Liver (tissue), 9 donors: ENCODE measurements around the gene CDH9. TPM values are rescaled to one million over a fixed set of nuclear protein-coding genes. Genes with fewer than 3 reads are reported as not detected.
"Not testable (repeated sequence)": the region's sequence is repeated elsewhere in the genome, so short reads cannot be mapped to it uniquely, and the experiment has no call there.

Experiments
- DNase-seq: peaks from one replicate; pipeline ENCODE4 v3.0.0-alpha.2; 2017; ENCODE audit warnings: low spot score
- H3K27ac ChIP-seq, 2 donors: one replicate each; pipeline ENCODE4 v1.7.0; 2013; ENCODE audit warnings: inconsistent platforms in 2 of 2, low read length in 2 of 2, control low read depth in 1 of 2, low read depth in 1 of 2, mild to moderate bottlenecking in 1 of 2
- H3K27me3 ChIP-seq, 4 donors: one replicate each; pipeline versions ENCODE4 v1.6.1 to v1.7.0; 2013; ENCODE audit warnings: low read length in 3 of 4, inconsistent platforms in 1 of 4, mild to moderate bottlenecking in 1 of 4, moderate library complexity in 1 of 4; ENCODE audit not compliant: control insufficient read depth in 4 of 4, insufficient read depth in 4 of 4
- H3K36me3 ChIP-seq, 4 donors: one replicate each; pipeline versions ENCODE4 v1.6.1 to v1.7.0; 2013; ENCODE audit warnings: low read length in 3 of 4, mild to moderate bottlenecking in 3 of 4, low read depth in 1 of 4, moderate library complexity in 1 of 4; ENCODE audit not compliant: control insufficient read depth in 4 of 4, insufficient read depth in 3 of 4
- H3K4me1 ChIP-seq, 4 donors: one replicate each; pipeline versions ENCODE4 v1.6.1 to v1.7.0; 2013; ENCODE audit warnings: low read length in 3 of 4, mild to moderate bottlenecking in 3 of 4, moderate library complexity in 1 of 4; ENCODE audit not compliant: control insufficient read depth in 4 of 4, insufficient read depth in 4 of 4
- H3K4me3 ChIP-seq, 3 donors: one replicate each; pipeline versions ENCODE4 v1.6.1 to v1.7.0; 2013; ENCODE audit warnings: low read length in 3 of 3, control low read depth in 1 of 3, low read depth in 1 of 3, mild to moderate bottlenecking in 1 of 3
- H3K9ac ChIP-seq, 2 donors: one replicate each; pipeline ENCODE4 v1.7.0; 2013; ENCODE audit warnings: low read length in 2 of 2, mild to moderate bottlenecking in 2 of 2, moderate library complexity in 2 of 2, control low read depth in 1 of 2, low read depth in 1 of 2
- H3K9me3 ChIP-seq, 4 donors: one replicate each; pipeline versions ENCODE4 v1.6.1 to v1.7.0; 2013; ENCODE audit warnings: low read length in 3 of 4; ENCODE audit not compliant: control insufficient read depth in 4 of 4
- EGR1 ChIP-seq, 2 donors: IDR thresholded peaks; 2 replicates each; pipeline ENCODE4 v1.6.1; 2016 to 2018; ENCODE audit warnings: antibody characterized with exemption in 2 of 2, low read depth in 2 of 2
- FOXA2 ChIP-seq: IDR thresholded peaks from 2 replicates; pipeline ENCODE4 v1.6.1; 2016; ENCODE audit warnings: antibody characterized with exemption
- GABPA ChIP-seq, 2 donors: IDR thresholded peaks in 1 of 2; conservative IDR thresholded peaks in 1 of 2; 2 replicates each; pipeline ENCODE4 v1.6.1; 2016; ENCODE audit warnings: antibody characterized with exemption in 2 of 2, mild to moderate bottlenecking in 1 of 2, moderate library complexity in 1 of 2
- HNF4A ChIP-seq, 2 donors: conservative IDR thresholded peaks; 2 replicates each; pipeline ENCODE4 v1.6.1; 2016; ENCODE audit warnings: antibody characterized with exemption in 2 of 2, mild to moderate bottlenecking in 2 of 2
- NR2F2 ChIP-seq: IDR thresholded peaks from 2 replicates; pipeline ENCODE4 v1.6.1; 2016; ENCODE audit warnings: antibody characterized with exemption
- RAD21 ChIP-seq, 2 donors: IDR thresholded peaks; 2 replicates each; pipeline ENCODE4 v1.6.1; 2016; ENCODE audit warnings: antibody characterized with exemption in 2 of 2, mild to moderate bottlenecking in 2 of 2
- RXRA ChIP-seq, 2 donors: IDR thresholded peaks; 2 replicates each; pipeline ENCODE4 v1.6.1; 2017 to 2018; ENCODE audit warnings: antibody characterized with exemption in 2 of 2, mild to moderate bottlenecking in 1 of 2
- TAF1 ChIP-seq: conservative IDR thresholded peaks from 2 replicates; pipeline ENCODE4 v1.6.1; 2016; ENCODE audit warnings: antibody characterized with exemption, mild to moderate bottlenecking
- YY1 ChIP-seq: IDR thresholded peaks from 2 replicates; pipeline ENCODE4 v1.6.1; 2016; ENCODE audit warnings: antibody characterized with exemption, mild to moderate bottlenecking
- WGBS: extraction: QIAGEN DNeasy Blood & Tissue Kit; methylation state at CpG from one replicate; pipeline ENCODE4 v1.1.7; 2013; 5-methylcytosine and 5-hydroxymethylcytosine counted together
- polyA plus RNA-seq, 2 donors: library from polyadenylated mRNA; stranded (reverse) in 1 of 2; unstranded in 1 of 2; fragments of 200-250 nt in 1 of 2; fragments of >200 nt in 1 of 2; fragmentation: Nextera tagmentation in 1 of 2; extraction: Ambion mirVana in 1 of 2; gene quantifications; one replicate each; pipeline versions ENCODE4 v1.2.1 to v1.2.3, GENCODE V29; 2013 to 2015
- total RNA-seq, 2 donors: library from RNA; depleted of rRNA; stranded (reverse); fragments of >200 nt; gene quantifications; one replicate each; pipeline ENCODE4 v1.2.3, GENCODE V29; 2014
- TF ChIP-seq, protein P1 (sequence below): IDR thresholded peaks from 2 replicates; pipeline ENCODE4 v1.6.1; 2016; ENCODE audit warnings: antibody characterized with exemption, mild to moderate bottlenecking
- TF ChIP-seq, protein P2 (sequence below): IDR thresholded peaks from 2 replicates; pipeline ENCODE4 v1.6.1; 2016; ENCODE audit warnings: antibody characterized with exemption
- TF ChIP-seq, protein P3 (sequence below): fragments of 150-350 bp; IDR thresholded peaks from 2 replicates; pipeline ENCODE4 v1.5.1; 2017; ENCODE audit warnings: improper control_type of control experiment, low read depth, low read length; ENCODE audit not compliant: missing input control
- TF ChIP-seq, protein P4 (sequence below): IDR thresholded peaks from 2 replicates; pipeline ENCODE4 v1.6.1; 2016; ENCODE audit warnings: antibody characterized with exemption
- TF ChIP-seq, protein P5 (sequence below): IDR thresholded peaks from 2 replicates; pipeline ENCODE4 v1.6.1; 2016; ENCODE audit warnings: antibody characterized with exemption
- donor health status: healthy.
- donor health status: healthy.
- donor health status: healthy.
- donor health status: healthy.
- donor health status: healthy.

The CDH9 gene
- total and polyA plus RNA-seq, 4 donors, result not detected

DNA sequence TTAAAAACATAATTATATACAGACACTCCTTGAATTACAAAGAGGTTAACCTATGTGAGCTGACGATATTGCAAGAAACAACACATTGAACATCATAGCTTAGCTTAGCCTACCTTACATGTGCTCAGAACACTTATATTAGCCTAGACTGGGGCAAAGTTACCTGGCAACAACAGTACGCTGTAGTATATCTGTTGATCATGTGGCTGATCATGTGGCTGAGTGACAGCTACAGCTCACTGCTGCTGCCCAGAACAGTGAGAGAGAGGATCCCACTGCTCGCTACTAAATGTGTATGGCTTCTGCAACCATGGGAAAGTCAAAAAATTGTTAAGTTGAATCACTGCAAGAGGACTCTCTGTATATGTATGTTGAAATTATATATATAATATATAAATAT lies 169.9 kb downstream of the CDH9 start (continued):
- TF ChIP-seq NR2F2, result no peak

DNA sequence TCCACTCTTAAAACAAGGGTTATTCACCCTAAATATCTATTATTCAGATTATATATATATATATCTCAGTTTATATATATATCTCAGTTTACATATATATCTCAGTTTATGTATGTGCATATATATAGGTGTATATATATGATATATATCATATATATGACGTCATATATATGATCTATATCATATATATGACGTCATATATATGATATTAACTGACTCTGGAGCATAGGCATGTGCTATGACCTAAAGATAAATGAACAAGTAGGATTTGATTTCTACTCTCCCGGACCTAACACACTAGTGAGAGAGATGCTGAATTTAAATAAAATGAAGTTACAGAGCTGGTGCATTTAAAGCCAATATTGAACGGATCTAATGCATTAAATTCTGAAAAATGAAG lies 174.3 kb downstream of the CDH9 start:
- WGBS, result 44% methylated on average over 4 of the region's 4 CpGs
- Histone ChIP-seq H3K9ac (no peak overlapping the region), H3K9me3 (no peaks in the 10 kb centered on the region), H3K27me3 (no peaks in the 10 kb centered on the region), H3K4me1 (no peaks in the 10 kb centered on the region), H3K4me3 (no peak overlapping the region), H3K27ac (no peak overlapping the region), H3K36me3 (no peaks in the 10 kb centered on the region)
- DNase-seq, result no peak
- TF ChIP-seq NR2F2 (no peak), FOXA2 (no peak), TAF1 (no peak), RXRA (IDR thresholded peaks at IDR 0.05) (no peak), EGR1 (IDR thresholded peaks at IDR 0.05; ENCODE audit: low read depth in 2 of 2) (no peak), HNF4A (conservative IDR thresholded peaks at IDR 0.05) (no peak), YY1 (no peak), RAD21 (IDR thresholded peaks at IDR 0.05) (no peak), GABPA (IDR thresholded peaks at IDR 0.05 in 1 of 2, conservative IDR thresholded peaks at IDR 0.05 in 1 of 2) (no peak)
- TF ChIP-seq, protein P1, sequence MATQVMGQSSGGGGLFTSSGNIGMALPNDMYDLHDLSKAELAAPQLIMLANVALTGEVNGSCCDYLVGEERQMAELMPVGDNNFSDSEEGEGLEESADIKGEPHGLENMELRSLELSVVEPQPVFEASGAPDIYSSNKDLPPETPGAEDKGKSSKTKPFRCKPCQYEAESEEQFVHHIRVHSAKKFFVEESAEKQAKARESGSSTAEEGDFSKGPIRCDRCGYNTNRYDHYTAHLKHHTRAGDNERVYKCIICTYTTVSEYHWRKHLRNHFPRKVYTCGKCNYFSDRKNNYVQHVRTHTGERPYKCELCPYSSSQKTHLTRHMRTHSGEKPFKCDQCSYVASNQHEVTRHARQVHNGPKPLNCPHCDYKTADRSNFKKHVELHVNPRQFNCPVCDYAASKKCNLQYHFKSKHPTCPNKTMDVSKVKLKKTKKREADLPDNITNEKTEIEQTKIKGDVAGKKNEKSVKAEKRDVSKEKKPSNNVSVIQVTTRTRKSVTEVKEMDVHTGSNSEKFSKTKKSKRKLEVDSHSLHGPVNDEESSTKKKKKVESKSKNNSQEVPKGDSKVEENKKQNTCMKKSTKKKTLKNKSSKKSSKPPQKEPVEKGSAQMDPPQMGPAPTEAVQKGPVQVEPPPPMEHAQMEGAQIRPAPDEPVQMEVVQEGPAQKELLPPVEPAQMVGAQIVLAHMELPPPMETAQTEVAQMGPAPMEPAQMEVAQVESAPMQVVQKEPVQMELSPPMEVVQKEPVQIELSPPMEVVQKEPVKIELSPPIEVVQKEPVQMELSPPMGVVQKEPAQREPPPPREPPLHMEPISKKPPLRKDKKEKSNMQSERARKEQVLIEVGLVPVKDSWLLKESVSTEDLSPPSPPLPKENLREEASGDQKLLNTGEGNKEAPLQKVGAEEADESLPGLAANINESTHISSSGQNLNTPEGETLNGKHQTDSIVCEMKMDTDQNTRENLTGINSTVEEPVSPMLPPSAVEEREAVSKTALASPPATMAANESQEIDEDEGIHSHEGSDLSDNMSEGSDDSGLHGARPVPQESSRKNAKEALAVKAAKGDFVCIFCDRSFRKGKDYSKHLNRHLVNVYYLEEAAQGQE, result no peak
- TF ChIP-seq, protein P2, sequence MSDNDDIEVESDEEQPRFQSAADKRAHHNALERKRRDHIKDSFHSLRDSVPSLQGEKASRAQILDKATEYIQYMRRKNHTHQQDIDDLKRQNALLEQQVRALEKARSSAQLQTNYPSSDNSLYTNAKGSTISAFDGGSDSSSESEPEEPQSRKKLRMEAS, result no peak
- TF ChIP-seq, protein P3, sequence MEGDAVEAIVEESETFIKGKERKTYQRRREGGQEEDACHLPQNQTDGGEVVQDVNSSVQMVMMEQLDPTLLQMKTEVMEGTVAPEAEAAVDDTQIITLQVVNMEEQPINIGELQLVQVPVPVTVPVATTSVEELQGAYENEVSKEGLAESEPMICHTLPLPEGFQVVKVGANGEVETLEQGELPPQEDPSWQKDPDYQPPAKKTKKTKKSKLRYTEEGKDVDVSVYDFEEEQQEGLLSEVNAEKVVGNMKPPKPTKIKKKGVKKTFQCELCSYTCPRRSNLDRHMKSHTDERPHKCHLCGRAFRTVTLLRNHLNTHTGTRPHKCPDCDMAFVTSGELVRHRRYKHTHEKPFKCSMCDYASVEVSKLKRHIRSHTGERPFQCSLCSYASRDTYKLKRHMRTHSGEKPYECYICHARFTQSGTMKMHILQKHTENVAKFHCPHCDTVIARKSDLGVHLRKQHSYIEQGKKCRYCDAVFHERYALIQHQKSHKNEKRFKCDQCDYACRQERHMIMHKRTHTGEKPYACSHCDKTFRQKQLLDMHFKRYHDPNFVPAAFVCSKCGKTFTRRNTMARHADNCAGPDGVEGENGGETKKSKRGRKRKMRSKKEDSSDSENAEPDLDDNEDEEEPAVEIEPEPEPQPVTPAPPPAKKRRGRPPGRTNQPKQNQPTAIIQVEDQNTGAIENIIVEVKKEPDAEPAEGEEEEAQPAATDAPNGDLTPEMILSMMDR, result no peak
- TF ChIP-seq, protein P4, sequence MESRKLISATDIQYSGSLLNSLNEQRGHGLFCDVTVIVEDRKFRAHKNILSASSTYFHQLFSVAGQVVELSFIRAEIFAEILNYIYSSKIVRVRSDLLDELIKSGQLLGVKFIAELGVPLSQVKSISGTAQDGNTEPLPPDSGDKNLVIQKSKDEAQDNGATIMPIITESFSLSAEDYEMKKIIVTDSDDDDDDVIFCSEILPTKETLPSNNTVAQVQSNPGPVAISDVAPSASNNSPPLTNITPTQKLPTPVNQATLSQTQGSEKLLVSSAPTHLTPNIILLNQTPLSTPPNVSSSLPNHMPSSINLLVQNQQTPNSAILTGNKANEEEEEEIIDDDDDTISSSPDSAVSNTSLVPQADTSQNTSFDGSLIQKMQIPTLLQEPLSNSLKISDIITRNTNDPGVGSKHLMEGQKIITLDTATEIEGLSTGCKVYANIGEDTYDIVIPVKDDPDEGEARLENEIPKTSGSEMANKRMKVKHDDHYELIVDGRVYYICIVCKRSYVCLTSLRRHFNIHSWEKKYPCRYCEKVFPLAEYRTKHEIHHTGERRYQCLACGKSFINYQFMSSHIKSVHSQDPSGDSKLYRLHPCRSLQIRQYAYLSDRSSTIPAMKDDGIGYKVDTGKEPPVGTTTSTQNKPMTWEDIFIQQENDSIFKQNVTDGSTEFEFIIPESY, result no peak

DNA sequence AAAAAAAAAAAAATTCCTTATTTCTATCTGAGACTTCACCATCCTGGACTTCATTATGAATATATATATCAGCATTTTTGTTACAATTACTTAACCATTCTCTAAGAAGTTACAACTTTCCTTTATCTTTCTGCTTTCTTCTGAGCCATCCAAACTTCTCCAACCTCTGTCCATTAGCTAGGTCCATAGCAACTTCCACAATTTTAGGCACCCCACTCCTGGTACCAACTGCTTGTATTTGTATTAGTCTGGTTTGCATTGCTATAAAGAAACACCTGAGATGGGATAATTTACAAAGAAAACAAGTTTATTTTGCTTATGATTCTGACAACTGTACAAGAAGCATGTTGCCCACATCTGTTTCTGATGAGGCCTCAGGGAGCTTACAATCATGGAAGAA lies 182.1 kb downstream of the CDH9 start:
- Histone ChIP-seq H3K9me3 (peaks cover 5 to 11% (median 7%) of the 10 kb centered on the region in 4 donors), H3K27me3 (peaks cover 0 to 3% (median 0%) of the 10 kb centered on the region in 4 donors), H3K4me1 (no peaks in the 10 kb centered on the region), H3K27ac (no peak overlapping the region), H3K9ac (no peak overlapping the region), H3K4me3 (peak overlapping the region in 1 of 3 donors; percentile 23), H3K36me3 (no peaks in the 10 kb centered on the region)
- no peak for DNase-seq
- no peak for TF ChIP-seq FOXA2
- TF ChIP-seq NR2F2, result no peak
- TF ChIP-seq RXRA (IDR thresholded peaks at IDR 0.05), result no peak
- no peak for TF ChIP-seq EGR1 (IDR thresholded peaks at IDR 0.05; ENCODE audit: low read depth in 2 of 2)
- TF ChIP-seq, protein P5, sequence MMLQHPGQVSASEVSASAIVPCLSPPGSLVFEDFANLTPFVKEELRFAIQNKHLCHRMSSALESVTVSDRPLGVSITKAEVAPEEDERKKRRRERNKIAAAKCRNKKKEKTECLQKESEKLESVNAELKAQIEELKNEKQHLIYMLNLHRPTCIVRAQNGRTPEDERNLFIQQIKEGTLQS, result no peak
- TF ChIP-seq, protein P4, result no peak

DNA sequence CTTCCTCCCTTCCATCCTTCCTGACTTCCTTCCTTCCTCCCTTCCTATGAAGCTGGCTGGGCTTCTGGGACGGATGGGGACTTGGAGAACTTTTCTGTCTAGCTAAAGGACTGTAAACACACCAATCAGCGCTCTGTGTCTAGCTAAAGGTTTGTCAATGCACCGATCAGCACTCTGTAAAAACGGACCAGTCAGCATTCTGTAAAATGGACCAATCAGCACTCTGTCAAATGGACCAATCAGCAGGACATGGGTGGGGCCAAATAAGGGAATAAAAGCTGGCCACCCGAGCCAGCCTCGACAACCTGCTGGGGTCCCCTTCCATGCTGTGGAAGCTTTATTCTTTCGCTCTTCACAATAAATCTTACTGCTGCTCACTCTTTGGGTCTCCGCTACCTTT lies 185.9 kb downstream of the CDH9 start:
- H3K27ac ChIP-seq, H3K9ac ChIP-seq, H3K27me3 ChIP-seq, DNase-seq, H3K4me1 ChIP-seq, H3K4me3 ChIP-seq, H3K36me3 ChIP-seq: not testable (repeated sequence)
- WGBS, result 80% methylated on average over 8 of the region's 8 CpGs
- peaks cover 5 to 11% (median 7%) of the 10 kb centered on the region in 4 donors for H3K9me3 ChIP-seq
